Left hindlimb (tissue), 1 donor: ENCODE results near the gene ZNF462.

Source experiments
- DNase-seq: peaks from one replicate; pipeline ENCODE4 v3.0.0-alpha.2; 2018

The ZNF462 gene

GRCh38 chr9:106864373-106865143 lies 1.6 kb downstream of the ZNF462 start:
- DNase-seq = peak; percentile 44

GRCh38 chr9:106866243-106866642 lies 3.3 kb downstream of the ZNF462 start:
- DNase-seq = no peak

GRCh38 chr9:106867286-106867685 lies 4.3 kb downstream of the ZNF462 start:
- no peak for DNase-seq

- DNase-seq = no peak
Observed at GRCh38 chr9:106868087-106868486, 5.1 kb downstream of the ZNF462 start.

GRCh38 chr9:106868565-106868964 lies 5.6 kb downstream of the ZNF462 start:
- no peak for DNase-seq

- DNase-seq = no peak
Observed at GRCh38 chr9:106869028-106869427, 6.1 kb downstream of the ZNF462 start.

- no peak for DNase-seq
Observed at GRCh38 chr9:106869458-106869857, 6.5 kb downstream of the ZNF462 start.

- DNase-seq = no peak
Observed at GRCh38 chr9:106872641-106873040, 9.7 kb downstream of the ZNF462 start.

- no peak for DNase-seq
Observed at GRCh38 chr9:106874031-106874430, 11.1 kb downstream of the ZNF462 start.

GRCh38 chr9:106874652-106875051 lies 11.7 kb downstream of the ZNF462 start:
- no peak for DNase-seq

GRCh38 chr9:106875529-106875928 lies 12.6 kb downstream of the ZNF462 start:
- no peak for DNase-seq

- DNase-seq = no peak
Observed at GRCh38 chr9:106877345-106877744, 14.4 kb downstream of the ZNF462 start.

GRCh38 chr9:106878081-106878837 lies 15.3 kb downstream of the ZNF462 start:
- DNase-seq = no peak

- DNase-seq = peak; percentile 85
Observed at GRCh38 chr9:106878934-106879333, 16.0 kb downstream of the ZNF462 start.

- no peak for DNase-seq
Observed at GRCh38 chr9:106879439-106879882, 16.5 kb downstream of the ZNF462 start.

GRCh38 chr9:106880081-106880480 lies 17.1 kb downstream of the ZNF462 start:
- no peak for DNase-seq

- DNase-seq = no peak
Observed at GRCh38 chr9:106880863-106881262, 17.9 kb downstream of the ZNF462 start.

GRCh38 chr9:106883030-106883429 lies 20.1 kb downstream of the ZNF462 start:
- DNase-seq = no peak

GRCh38 chr9:106883626-106884190 lies 20.7 kb downstream of the ZNF462 start:
- DNase-seq = no peak

- DNase-seq = no peak
Observed at GRCh38 chr9:106885451-106885850, 22.5 kb downstream of the ZNF462 start.

- DNase-seq = no peak
Observed at GRCh38 chr9:106886111-106887046, 23.4 kb downstream of the ZNF462 start.

- no peak for DNase-seq
Observed at GRCh38 chr9:106887066-106887465, 24.1 kb downstream of the ZNF462 start.
